Mucosa of rectum (tissue), 2 donors: Measurements from ENCODE around the gene SDCCAG8.

Experiments
- H3K27ac ChIP-seq, 2 donors: one replicate each; pipeline ENCODE4 v1.7.0; 2013; ENCODE audit warnings: inconsistent platforms in 2 of 2, low read depth in 2 of 2, low read length in 2 of 2
- H3K27me3 ChIP-seq, 2 donors: one replicate each; pipeline ENCODE4 v1.7.0; 2013; ENCODE audit warnings: low read length in 2 of 2; ENCODE audit not compliant: control insufficient read depth in 2 of 2, insufficient read depth in 2 of 2
- H3K36me3 ChIP-seq, 2 donors: one replicate each; pipeline ENCODE4 v1.7.0; 2013; ENCODE audit warnings: low read length in 2 of 2; ENCODE audit not compliant: control insufficient read depth in 2 of 2, insufficient read depth in 2 of 2
- H3K4me1 ChIP-seq, 2 donors: one replicate each; pipeline ENCODE4 v1.7.0; 2013; ENCODE audit warnings: low read length in 2 of 2, mild to moderate bottlenecking in 1 of 2; ENCODE audit not compliant: control insufficient read depth in 2 of 2, insufficient read depth in 2 of 2
- H3K4me3 ChIP-seq, 2 donors: one replicate each; pipeline ENCODE4 v1.7.0; 2013; ENCODE audit warnings: low read length in 2 of 2
- H3K9ac ChIP-seq, 2 donors: one replicate each; pipeline ENCODE4 v1.7.0; 2013; ENCODE audit warnings: low read length in 2 of 2, low read depth in 1 of 2, mild to moderate bottlenecking in 1 of 2
- H3K9me3 ChIP-seq, 2 donors: one replicate each; pipeline ENCODE4 v1.7.0; 2013; ENCODE audit warnings: low read length in 2 of 2; ENCODE audit not compliant: control insufficient read depth in 2 of 2
- donor health status: healthy.
- donor health status: Normal muscosa, but diverticular disease.

SDCCAG8 gene

GRCh38 chr1:243489681-243490546, 234.1 kb downstream of the SDCCAG8 start:
- Histone ChIP-seq H3K4me1 (no peaks in the 10 kb centered on the region), H3K27me3 (no peaks in the 10 kb centered on the region), H3K36me3 (no peaks in the 10 kb centered on the region), H3K9ac (no peak overlapping the region), H3K4me3 (no peak overlapping the region), H3K27ac (no peak overlapping the region), H3K9me3 (no peaks in the 10 kb centered on the region)

DNA sequence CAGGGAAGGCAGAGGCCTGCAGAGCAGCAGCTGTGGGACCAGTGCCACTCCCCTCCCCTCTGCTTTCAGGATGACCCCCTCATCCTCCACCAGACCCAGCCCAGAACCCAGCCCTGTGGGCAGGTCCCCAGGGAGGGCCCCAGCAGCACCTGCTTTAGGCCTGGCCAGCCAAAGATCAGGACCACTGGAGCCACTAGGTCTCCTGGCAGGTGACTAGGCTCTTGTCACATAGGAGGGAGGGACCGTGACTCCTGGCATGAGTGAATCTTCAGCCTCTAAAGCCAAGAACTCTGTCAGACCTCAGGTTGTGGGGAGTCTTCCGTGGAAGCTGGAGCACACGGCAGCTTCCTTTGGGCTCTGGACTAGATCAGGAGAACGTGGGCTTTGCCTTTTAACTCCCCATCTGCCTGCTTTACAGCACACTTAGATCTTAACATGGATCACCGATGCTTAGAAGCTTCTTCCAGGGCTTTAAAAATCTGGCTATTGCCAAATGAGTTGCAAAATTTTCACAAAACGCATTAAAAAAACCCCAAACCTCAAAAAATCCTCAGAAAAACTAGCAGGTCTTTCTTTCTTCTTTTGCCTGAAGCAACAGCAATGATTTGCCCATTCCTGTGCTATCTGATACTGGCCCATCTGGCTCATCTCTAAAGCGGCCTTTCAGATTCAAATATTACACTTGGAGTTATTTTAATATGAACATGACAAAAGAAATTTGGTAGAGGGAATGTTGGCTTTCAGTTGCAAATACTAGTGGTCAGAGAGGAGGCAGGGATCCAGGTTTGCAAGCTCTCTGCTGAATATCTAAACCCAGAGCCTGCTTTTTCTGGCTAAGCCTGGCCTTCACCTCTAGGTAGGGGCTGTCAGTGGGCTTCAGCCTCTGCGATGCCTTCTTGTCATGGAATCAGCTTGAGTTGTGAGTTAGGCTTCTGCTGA, 235.2 kb downstream of the SDCCAG8 start:
- Histone ChIP-seq H3K4me3 (no peak overlapping the region), H3K27me3 (no peaks in the 10 kb centered on the region), H3K36me3 (no peaks in the 10 kb centered on the region), H3K9me3 (no peaks in the 10 kb centered on the region), H3K9ac (no peak overlapping the region), H3K27ac (no peak overlapping the region), H3K4me1 (peaks cover 0 to 5% of the 10 kb centered on the region in 2 donors)

DNA sequence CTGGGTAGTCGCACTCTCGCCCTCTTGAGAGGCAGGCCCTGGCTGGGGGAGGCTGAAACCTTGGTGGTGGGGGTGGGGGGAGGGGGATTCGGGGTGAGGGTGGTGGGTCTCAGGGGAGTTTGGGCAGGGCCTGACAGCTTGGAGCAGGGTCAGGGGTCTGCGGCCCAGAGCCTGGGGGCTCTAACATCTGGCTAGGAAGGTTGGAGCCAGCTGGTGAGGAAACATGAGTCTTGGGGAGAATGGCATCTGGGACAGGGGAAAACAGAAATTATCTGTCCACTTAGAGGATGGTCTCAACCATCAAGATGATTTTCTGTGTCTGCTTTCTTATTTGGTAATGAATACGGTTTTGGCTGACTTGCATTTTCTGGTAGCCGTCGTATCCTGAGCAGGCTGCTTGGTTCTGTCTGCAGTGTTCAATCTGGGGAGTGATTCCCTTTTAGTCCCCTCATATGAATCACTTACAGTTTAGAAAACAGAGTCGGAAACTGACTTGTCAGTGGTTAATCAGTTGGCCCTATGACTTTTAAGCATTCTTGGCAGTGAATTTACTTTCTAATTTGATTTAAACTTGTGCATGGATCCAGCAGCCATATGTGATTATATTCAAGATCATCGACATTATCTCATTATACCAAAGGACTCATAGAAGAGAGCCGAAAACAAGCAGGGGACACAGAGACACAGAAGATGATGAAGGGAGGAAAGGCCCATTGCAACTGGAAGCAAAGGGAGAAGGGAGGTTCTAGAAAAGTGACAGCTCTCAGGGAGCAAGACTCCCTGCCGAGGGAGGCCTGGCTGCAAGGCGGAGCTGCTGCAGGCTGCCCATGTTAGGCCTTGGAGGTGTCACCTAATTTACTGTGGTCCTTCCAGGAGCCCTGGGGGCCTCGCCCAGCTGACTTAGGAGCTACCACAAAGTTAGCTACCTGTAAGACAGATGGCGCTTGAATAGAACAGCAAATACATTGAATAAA, 237.6 kb downstream of the SDCCAG8 start:
- H3K4me3 ChIP-seq: no peak overlapping the region
- H3K9me3 ChIP-seq: no peaks in the 10 kb centered on the region
- no peak overlapping the region for H3K27ac ChIP-seq
- H3K9ac ChIP-seq: no peak overlapping the region
- H3K27me3 ChIP-seq: no peaks in the 10 kb centered on the region
- peaks cover 0 to 9% of the 10 kb centered on the region in 2 donors for H3K4me1 ChIP-seq
- H3K36me3 ChIP-seq: no peaks in the 10 kb centered on the region

- no peak overlapping the region for H3K9ac ChIP-seq
- H3K27me3 ChIP-seq: no peaks in the 10 kb centered on the region
- H3K4me3 ChIP-seq: no peak overlapping the region
- H3K36me3 ChIP-seq: no peaks in the 10 kb centered on the region
- no peaks in the 10 kb centered on the region for H3K9me3 ChIP-seq
- peak overlapping the region in 1 of 2 donors; percentile 52 for H3K27ac ChIP-seq
- H3K4me1 ChIP-seq: peaks cover 0 to 9% of the 10 kb centered on the region in 2 donors
These were observed 239.0 kb downstream of the SDCCAG8 start for GRCh38 chr1:243494741-243495431.

DNA sequence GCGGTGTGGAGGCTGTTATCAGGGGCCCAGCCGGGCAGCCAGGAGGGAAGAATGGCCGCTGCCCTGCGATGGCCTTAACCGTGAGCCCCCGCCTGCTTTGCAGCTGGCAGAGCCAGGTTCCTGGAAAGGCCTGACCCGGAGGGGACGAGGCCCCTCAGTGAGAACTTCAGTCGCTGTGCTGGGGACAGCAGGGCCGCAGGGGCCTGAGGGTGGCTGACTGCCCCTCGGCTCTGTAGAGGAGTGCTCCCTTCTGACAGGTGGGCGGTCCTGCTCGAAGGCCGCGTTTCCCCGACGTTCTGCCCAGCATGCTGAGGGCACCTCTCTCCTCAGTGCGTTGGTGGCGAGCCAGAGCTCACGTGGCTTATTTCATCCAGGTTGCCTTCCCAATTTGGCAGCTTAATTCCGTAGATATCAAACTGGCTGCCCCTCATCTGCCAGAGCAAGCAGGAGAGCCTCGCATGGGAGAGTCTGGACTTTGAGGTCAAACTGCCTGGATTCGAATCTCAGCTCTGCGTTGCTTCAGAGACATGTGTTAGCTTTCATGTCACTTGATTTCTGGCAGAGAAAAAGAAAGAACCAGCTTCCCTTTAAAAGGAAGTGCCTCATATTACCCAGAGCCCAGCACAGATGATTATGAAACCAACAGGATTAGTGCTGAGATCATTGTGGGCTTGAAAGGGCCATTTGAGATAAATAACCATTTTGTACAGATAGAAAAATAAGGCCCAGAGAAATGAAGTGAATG, 239.8 kb downstream of the SDCCAG8 start:
- peak overlapping the region; percentile 52 to 61 for H3K27ac ChIP-seq
- H3K9ac ChIP-seq: no peak overlapping the region

GRCh38 chr1:243496187-243496646, 240.4 kb downstream of the SDCCAG8 start:
- Histone ChIP-seq H3K27ac (peak overlapping the region; percentile 52 to 61), H3K4me1 (peaks cover 0 to 9% of the 10 kb centered on the region in 2 donors), H3K27me3 (no peaks in the 10 kb centered on the region), H3K4me3 (no peak overlapping the region), H3K36me3 (no peaks in the 10 kb centered on the region), H3K9ac (no peak overlapping the region), H3K9me3 (no peaks in the 10 kb centered on the region)

More for the DNA sequence above, 239.8 kb downstream of the SDCCAG8 start:
- Histone ChIP-seq H3K36me3 (no peaks in the 10 kb centered on the region), H3K9me3 (no peaks in the 10 kb centered on the region), H3K27me3 (no peaks in the 10 kb centered on the region), H3K4me3 (no peak overlapping the region), H3K4me1 (peaks cover 0 to 9% of the 10 kb centered on the region in 2 donors)

DNA sequence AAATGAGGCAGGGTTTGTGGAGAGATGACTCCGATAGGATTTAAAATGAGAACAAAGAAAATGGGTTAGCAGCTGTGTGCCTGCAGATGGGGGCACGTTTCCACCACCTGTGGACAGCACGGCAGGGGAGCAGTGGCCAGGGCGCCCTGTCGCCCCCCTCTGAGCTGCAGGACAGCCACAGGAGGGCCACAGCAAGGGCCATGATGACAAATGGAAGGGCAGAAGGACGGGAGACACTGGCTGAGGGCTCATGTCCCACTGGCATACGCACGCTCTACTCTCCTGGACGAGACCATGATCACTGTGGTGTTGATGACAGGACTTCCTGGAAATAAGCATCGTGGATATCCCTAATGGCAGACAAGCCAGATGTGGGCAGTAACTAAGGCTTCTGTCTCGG, 241.0 kb downstream of the SDCCAG8 start:
- no peak overlapping the region for H3K9ac ChIP-seq
- H3K4me1 ChIP-seq: peaks cover 0 to 9% of the 10 kb centered on the region in 2 donors
- no peaks in the 10 kb centered on the region for H3K36me3 ChIP-seq
- H3K4me3 ChIP-seq: no peak overlapping the region
- peak overlapping the region in 1 of 2 donors; percentile 61 for H3K27ac ChIP-seq
- no peaks in the 10 kb centered on the region for H3K9me3 ChIP-seq
- H3K27me3 ChIP-seq: no peaks in the 10 kb centered on the region

GRCh38 chr1:243497939-243498681, 242.3 kb downstream of the SDCCAG8 start:
- Histone ChIP-seq H3K9me3 (no peaks in the 10 kb centered on the region), H3K4me1 (peaks cover 0 to 9% of the 10 kb centered on the region in 2 donors), H3K27ac (no peak overlapping the region), H3K36me3 (no peaks in the 10 kb centered on the region), H3K4me3 (no peak overlapping the region), H3K27me3 (no peaks in the 10 kb centered on the region), H3K9ac (no peak overlapping the region)
